HG03097 (cell line): ENCODE data around the gene KLHL40.

Experiments
- ATAC-seq: cut with Tn5 transposase; IDR thresholded peaks from one replicate; pipeline ENCODE4 v1.9.1; 2021; ENCODE audit not compliant: unreplicated experiment, low FRiP score

The KLHL40 gene

GRCh38 chr3:42701371-42702065, 16.2 kb downstream of the KLHL40 start:
- ATAC-seq: no peak

- no peak for ATAC-seq
Observed at GRCh38 chr3:42702066-42702951, 17.0 kb downstream of the KLHL40 start, which contains the start of gene HHATL. TSS of gene HHATL (minus strand) at chr3:42702798. CDS start at chr3:42700826, 1,972 bp downstream.

GRCh38 chr3:42702982-42703694, 17.8 kb downstream of the KLHL40 start:
- no peak for ATAC-seq

GRCh38 chr3:42703695-42704025, 18.3 kb downstream of the KLHL40 start:
- ATAC-seq: no peak

GRCh38 chr3:42704136-42704841, 19.0 kb downstream of the KLHL40 start:
- no peak for ATAC-seq

- ATAC-seq: no peak
Observed at GRCh38 chr3:42705058-42705767, 19.9 kb downstream of the KLHL40 start.

GRCh38 chr3:42705962-42706585, 20.7 kb downstream of the KLHL40 start:
- ATAC-seq: no peak

GRCh38 chr3:42706721-42707619, 21.6 kb downstream of the KLHL40 start:
- ATAC-seq: no peak

- ATAC-seq: no peak
Observed at GRCh38 chr3:42707620-42708355, 22.5 kb downstream of the KLHL40 start.

GRCh38 chr3:42708611-42709151, 23.3 kb downstream of the KLHL40 start:
- ATAC-seq: no peak

- no peak for ATAC-seq
Observed at GRCh38 chr3:42709621-42710020, 24.3 kb downstream of the KLHL40 start.

GRCh38 chr3:42710323-42711021, 25.1 kb downstream of the KLHL40 start:
- no peak for ATAC-seq

- no peak for ATAC-seq
Observed at GRCh38 chr3:42711491-42712343, 26.4 kb downstream of the KLHL40 start.

GRCh38 chr3:42712344-42712648, 27.0 kb downstream of the KLHL40 start:
- ATAC-seq: no peak

GRCh38 chr3:42712688-42713372, 27.5 kb downstream of the KLHL40 start:
- ATAC-seq: no peak

- ATAC-seq: no peak
Observed at GRCh38 chr3:42713747-42714146, 28.4 kb downstream of the KLHL40 start.
